ENCODE measurements around the gene TP53I13. TPM values are rescaled to one million over a fixed set of nuclear protein-coding genes. Genes with fewer than 3 reads are reported as not detected.

The TP53I13 gene
- total and polyA plus RNA-seq, 2 of the 13 experiments (the other 11 are each of a cell fraction or from before 2014, with no cell fraction given), result 16.9 to 25.7 TPM

- no peak for TF ChIP-seq GLMP (CRISPR knock-in tag; IDR thresholded peaks at IDR 0.05; ENCODE audit: borderline replicate concordance)
- no peak for TF ChIP-seq ISX (CRISPR knock-in tag; conservative IDR thresholded peaks at IDR 0.05)
- TF ChIP-seq HOXD1 (CRISPR knock-in tag; IDR thresholded peaks at IDR 0.05), result no peak
- TF ChIP-seq PREB (CRISPR knock-in tag; IDR thresholded peaks at IDR 0.05), result no peak
- no peak for TF ChIP-seq IKZF1 (IDR thresholded peaks at IDR 0.05)
- no peak; the same call in 1 of the 2 replicates for TF ChIP-seq PHF21A (CRISPR knock-in tag; IDR thresholded peaks at IDR 0.05)
- no peak; the same call in 1 of the 2 replicates for TF ChIP-seq SOX5 (CRISPR knock-in tag; IDR thresholded peaks at IDR 0.05; ENCODE audit: borderline replicate concordance)
- TF ChIP-seq HNF1A (IDR thresholded peaks at IDR 0.05; ENCODE audit: low read depth), result no peak
- no peak for TF ChIP-seq HNF1A (CRISPR knock-in tag; IDR thresholded peaks at IDR 0.05; ENCODE audit: borderline replicate concordance)
- TF ChIP-seq ZNF878 (CRISPR knock-in tag; IDR thresholded peaks at IDR 0.05), result no peak; the same call in 1 of the 2 replicates
- TF ChIP-seq ZNF75D (CRISPR knock-in tag; IDR thresholded peaks at IDR 0.05; ENCODE audit: borderline replicate concordance), result no peak
- TF ChIP-seq SALL1 (CRISPR knock-in tag; IDR thresholded peaks at IDR 0.05), result peak; percentile 53
- no peak for TF ChIP-seq FOXM1 (CRISPR knock-in tag; IDR thresholded peaks at IDR 0.05)
- no peak; the same call in 1 of the 2 replicates for TF ChIP-seq ZBTB43 (CRISPR knock-in tag; conservative IDR thresholded peaks at IDR 0.05)
- no peak for TF ChIP-seq CSRNP2 (CRISPR knock-in tag; conservative IDR thresholded peaks at IDR 0.05; ENCODE audit: low read depth)
- no peak for TF ChIP-seq ZNF703 (CRISPR knock-in tag; IDR thresholded peaks at IDR 0.05; ENCODE audit: borderline replicate concordance)
- TF ChIP-seq TBP (CRISPR knock-in tag; IDR thresholded peaks at IDR 0.05), result no peak
- TF ChIP-seq ZBTB21 (CRISPR knock-in tag; IDR thresholded peaks at IDR 0.05), result no peak
- no peak for TF ChIP-seq RNF219 (CRISPR knock-in tag; IDR thresholded peaks at IDR 0.05)
These were observed 22.7 kb downstream of the TP53I13 start (continued) for GRCh38 chr17:29591146-29591736.

Data from HepG2 (cell line).